ENCODE results near the gene NPIPB9. TPM values are rescaled to one million over a fixed set of nuclear protein-coding genes. Genes with fewer than 3 reads are reported as not detected.

Gene NPIPB9
- total RNA-seq (2014; rRNA removed; shearing (Covaris generic)): 0.72 and 2.2 TPM in 2 replicates

GRCh38 chr16:28751487-28751886 lies at the start of gene NPIPB9:
TSS of gene NPIPB9 (plus strand) at chr16:28751787.

GRCh38 chr16:28711220-28712083 lies 40.1 kb upstream of the NPIPB9 start, which contains the start of gene EIF3C:
TSS of gene EIF3C (plus strand) at chr16:28711464. CDS start at chr16:28711687, 223 bp downstream.

Small RNAs within 50 kb of the gene (small RNA-seq; reads per million reads assigned to genes)
- gene MIR6862-2: not detected

Other genes starting within 250 kb of the NPIPB9 start
- gene IL27, start 245.0 kb upstream of the NPIPB9 start, total RNA-seq (2014; rRNA removed; shearing (Covaris generic)): not detected in 2 replicates
- gene NUPR1, start 212.8 kb upstream of the NPIPB9 start, total RNA-seq (2014; rRNA removed; shearing (Covaris generic)): 15.4 and 20.1 TPM in 2 replicates
- gene SGF29, start 197.9 kb upstream of the NPIPB9 start, total RNA-seq (2014; rRNA removed; shearing (Covaris generic)): 22.9 and 26.1 TPM in 2 replicates
- not detected in 2 replicates for gene SULT1A2, start 154.7 kb upstream of the NPIPB9 start, total RNA-seq (2014; rRNA removed; shearing (Covaris generic))
- 0.80 and 1.6 TPM in 2 replicates for gene SULT1A1, start 141.7 kb upstream of the NPIPB9 start, total RNA-seq (2014; rRNA removed; shearing (Covaris generic))
- not detected in 2 replicates for gene NPIPB8, start 113.7 kb upstream of the NPIPB9 start, total RNA-seq (2014; rRNA removed; shearing (Covaris generic))
- gene EIF3C, start 40.3 kb upstream of the NPIPB9 start, total RNA-seq (2014; rRNA removed; shearing (Covaris generic)): 578 and 662 TPM in 2 replicates
- 118 and 158 TPM in 2 replicates for gene ATXN2L, start 71.2 kb downstream of the NPIPB9 start, total RNA-seq (2014; rRNA removed; shearing (Covaris generic))
- 341 and 356 TPM in 2 replicates for gene TUFM, start 94.6 kb downstream of the NPIPB9 start, total RNA-seq (2014; rRNA removed; shearing (Covaris generic))
- 28.8 and 37.8 TPM in 2 replicates for gene SH2B1, start 112.1 kb downstream of the NPIPB9 start, total RNA-seq (2014; rRNA removed; shearing (Covaris generic))
- gene ATP2A1, start 126.7 kb downstream of the NPIPB9 start, total RNA-seq (2014; rRNA removed; shearing (Covaris generic)): 0.53 and 1.2 TPM in 2 replicates
- 43.0 and 51.4 TPM in 2 replicates for gene RABEP2, start 173.5 kb downstream of the NPIPB9 start, total RNA-seq (2014; rRNA removed; shearing (Covaris generic))
- not detected in 2 replicates for gene CD19, start 180.2 kb downstream of the NPIPB9 start, total RNA-seq (2014; rRNA removed; shearing (Covaris generic))
- gene NFATC2IP, start 199.2 kb downstream of the NPIPB9 start, total RNA-seq (2014; rRNA removed; shearing (Covaris generic)): 55.7 and 66.1 TPM in 2 replicates
- gene SPNS1, start 223.0 kb downstream of the NPIPB9 start, total RNA-seq (2014; rRNA removed; shearing (Covaris generic)): 54.7 and 59.7 TPM in 2 replicates
- 0.83 and 1.2 TPM in 2 replicates for gene LAT, start 233.3 kb downstream of the NPIPB9 start, total RNA-seq (2014; rRNA removed; shearing (Covaris generic))

All from A375 (cell line).